Measurements from ENCODE around the gene MRO. TPM values are rescaled to one million over a fixed set of nuclear protein-coding genes. Genes with fewer than 3 reads are reported as not detected.
"Not testable (repeated sequence)": the region's sequence is repeated elsewhere in the genome, so short reads cannot be mapped to it uniquely, and the experiment has no call there.

Gene MRO
- total and polyA plus RNA-seq, 7 experiments from 2014 or later: not detected

DNA sequence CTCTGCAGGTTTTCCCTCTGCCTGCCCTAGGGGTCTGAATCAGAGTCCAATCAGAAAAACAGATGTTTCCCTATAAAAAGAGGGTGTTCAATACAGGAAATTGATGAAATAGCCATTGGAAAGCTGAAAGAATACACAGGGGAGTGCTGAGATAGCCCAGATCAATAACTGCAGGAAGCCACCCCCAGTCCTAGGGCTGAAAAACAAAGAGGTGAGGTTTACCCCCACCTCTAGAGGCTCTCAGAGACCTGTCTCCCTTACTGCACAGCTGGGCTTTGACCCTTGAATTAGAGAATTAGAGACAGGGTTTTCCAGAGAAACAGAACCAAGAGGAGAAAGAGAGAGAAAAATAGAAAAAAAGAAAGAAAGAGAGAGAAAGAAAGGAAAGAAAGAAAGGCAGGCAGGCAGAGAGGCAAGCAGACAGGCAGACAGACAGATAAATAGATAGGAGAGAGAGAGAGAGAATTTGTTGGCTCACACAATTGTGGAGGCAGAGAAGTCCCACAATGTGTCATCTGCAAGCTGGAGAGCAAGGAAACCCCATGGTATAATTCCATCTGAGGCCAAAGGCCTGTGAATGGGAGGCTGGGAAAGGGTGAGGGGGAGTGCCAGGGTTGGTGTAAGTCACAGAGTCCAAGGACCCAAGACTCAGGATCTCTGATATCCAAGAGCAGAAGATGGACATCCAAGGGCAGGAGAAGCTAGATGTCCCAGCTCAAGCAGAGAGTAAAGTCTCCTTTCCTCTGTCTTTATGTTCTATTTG lies 40.2 kb upstream of the MRO start:
- POLR2A ChIA-PET: interaction anchor here (1.3 kb wide), 1 partner anchor 20 kb away, joined by 3 read pairs; no protein-coding TSS in a partner anchor
- intact Hi-C loops (cut with micrococcal nuclease): no loop called here
- Histone ChIP-seq H3K4me3 (ENCODE audit: low read length) (no peak overlapping the region), H3K27ac (ENCODE audit: low read depth, low read length) (no peak overlapping the region), H3K36me3 (ENCODE audit: control insufficient read depth in 2 of 3, insufficient read depth in 3 of 3, low read length in 3 of 3) (no peaks in the 10 kb centered on the region), H3K27me3 (ENCODE audit: control insufficient read depth in 2 of 2, insufficient read depth in 2 of 2, low read length in 2 of 2) (no peaks in the 10 kb centered on the region), H3K4me1 (ENCODE audit: control insufficient read depth in 2 of 2, insufficient read depth in 2 of 2, low read length in 2 of 2) (no peaks in the 10 kb centered on the region), H3K9me3 (ENCODE audit: control insufficient read depth in 2 of 3, low read length in 3 of 3) (no peaks in the 10 kb centered on the region)
- Mint-ChIP-seq H3K4me1 (peaks cover 0 to 9% (median 0%) of the 10 kb centered on the region in 7 donors), H3K36me3 (no peaks in the 10 kb centered on the region), H3K4me3 (no peak overlapping the region), H3K27ac (peak overlapping the region in 2 of 9 donors; percentile 55 to 80), H3K27me3 (peaks cover 0 to 24% (median 4%) of the 10 kb centered on the region in 5 donors), H3K9me3 (peaks cover 0 to 3% (median 0%) of the 10 kb centered on the region in 11 donors)
- CTCF ChIA-PET: interaction anchor here (0.6 kb wide), 1 partner anchor 191 kb away, joined by 4 read pairs; no protein-coding TSS in a partner anchor
- ATAC-seq (no peak), DNase-seq (no peak)

GRCh38 chr18:50857694-50858093 lies 37.9 kb upstream of the MRO start:
- Mint-ChIP-seq H3K4me3 (no peak overlapping the region), H3K4me1 (peaks cover 0 to 12% (median 0%) of the 10 kb centered on the region in 7 donors), H3K9me3 (peaks cover 0 to 11% (median 3%) of the 10 kb centered on the region in 11 donors), H3K27me3 (peaks cover 3 to 24% (median 4%) of the 10 kb centered on the region in 5 donors), H3K36me3 (peaks cover 0 to 12% (median 2%) of the 10 kb centered on the region in 5 donors), H3K27ac (peak overlapping the region in 3 of 9 donors; percentile 1 to 54 (median 9))
- DNase-seq (no peak), ATAC-seq (no peak)
- POLR2A ChIA-PET: no interaction called here
- no peak overlapping the region for H3K4me3 ChIP-seq (ENCODE audit: low read length)
- no peaks in the 10 kb centered on the region for H3K4me1 ChIP-seq (ENCODE audit: control insufficient read depth in 2 of 2, insufficient read depth in 2 of 2, low read length in 2 of 2)
- H3K9me3 ChIP-seq (ENCODE audit: control insufficient read depth in 2 of 3, low read length in 3 of 3): no peaks in the 10 kb centered on the region
- intact Hi-C loops (cut with micrococcal nuclease): no loop called here
- no peak overlapping the region for H3K27ac ChIP-seq (ENCODE audit: low read depth, low read length)
- no peaks in the 10 kb centered on the region for H3K36me3 ChIP-seq (ENCODE audit: control insufficient read depth in 2 of 3, insufficient read depth in 3 of 3, low read length in 3 of 3)
- H3K27me3 ChIP-seq (ENCODE audit: control insufficient read depth in 2 of 2, insufficient read depth in 2 of 2, low read length in 2 of 2): no peaks in the 10 kb centered on the region
- CTCF ChIA-PET: no interaction called here

DNA sequence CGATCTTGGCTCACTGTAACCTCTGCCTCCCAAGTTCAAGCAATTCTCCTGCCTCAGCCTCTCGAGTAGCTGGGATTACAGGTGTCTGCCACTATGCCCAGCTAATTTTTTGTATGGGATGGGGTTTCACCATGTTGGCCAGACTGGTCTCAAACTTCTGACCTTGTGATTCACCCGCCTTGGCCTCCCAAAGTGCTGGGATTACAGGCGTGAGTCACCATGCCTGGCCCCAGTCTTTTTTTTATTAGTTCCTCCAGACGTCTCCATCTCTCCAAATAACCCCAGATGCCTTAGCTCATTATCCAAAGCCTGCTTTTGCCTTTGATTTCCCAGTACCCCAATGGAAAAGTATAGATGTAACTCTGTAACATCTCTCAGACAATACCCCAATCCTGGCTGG lies 37.4 kb upstream of the MRO start:
- H3K4me3 ChIP-seq (ENCODE audit: low read length); DNase-seq; H3K36me3 ChIP-seq (ENCODE audit: control insufficient read depth in 2 of 3, insufficient read depth in 3 of 3, low read length in 3 of 3); ATAC-seq; H3K27ac ChIP-seq (ENCODE audit: low read depth, low read length); H3K4me3 Mint-ChIP-seq; CTCF ChIA-PET; H3K9me3 ChIP-seq (ENCODE audit: control insufficient read depth in 2 of 3, low read length in 3 of 3); POLR2A ChIA-PET; H3K4me1 ChIP-seq (ENCODE audit: control insufficient read depth in 2 of 2, insufficient read depth in 2 of 2, low read length in 2 of 2); H3K27me3 ChIP-seq (ENCODE audit: control insufficient read depth in 2 of 2, insufficient read depth in 2 of 2, low read length in 2 of 2); intact Hi-C loops (cut with micrococcal nuclease): not testable (repeated sequence)
- H3K27ac Mint-ChIP-seq: peak overlapping the region in 1 of 9 donors; percentile 1
- peaks cover 0 to 14% (median 5%) of the 10 kb centered on the region in 5 donors for H3K36me3 Mint-ChIP-seq
- H3K9me3 Mint-ChIP-seq: peaks cover 0 to 14% (median 5%) of the 10 kb centered on the region in 11 donors
- peaks cover 0 to 13% (median 0%) of the 10 kb centered on the region in 7 donors for H3K4me1 Mint-ChIP-seq
- H3K27me3 Mint-ChIP-seq: peaks cover 4 to 23% (median 6%) of the 10 kb centered on the region in 5 donors

- H3K27me3 ChIP-seq (ENCODE audit: control insufficient read depth in 2 of 2, insufficient read depth in 2 of 2, low read length in 2 of 2): no peaks in the 10 kb centered on the region
- no peak overlapping the region for H3K4me3 Mint-ChIP-seq
- H3K4me3 ChIP-seq (ENCODE audit: low read length): no peak overlapping the region
- no peak overlapping the region for H3K27ac Mint-ChIP-seq
- no peaks in the 10 kb centered on the region for H3K9me3 ChIP-seq (ENCODE audit: control insufficient read depth in 2 of 3, low read length in 3 of 3)
- intact Hi-C loops (cut with micrococcal nuclease): no loop called here
- peaks cover 0 to 13% (median 0%) of the 10 kb centered on the region in 7 donors for H3K4me1 Mint-ChIP-seq
- H3K27ac ChIP-seq (ENCODE audit: low read depth, low read length): no peak overlapping the region
- H3K27me3 Mint-ChIP-seq: peaks cover 4 to 17% (median 7%) of the 10 kb centered on the region in 5 donors
- ChIA-PET POLR2A (no interaction called here), CTCF (no interaction called here)
- H3K36me3 Mint-ChIP-seq: peaks cover 0 to 14% (median 5%) of the 10 kb centered on the region in 5 donors
- no peak for ATAC-seq
- peaks cover 0 to 14% (median 5%) of the 10 kb centered on the region in 11 donors for H3K9me3 Mint-ChIP-seq
- H3K36me3 ChIP-seq (ENCODE audit: control insufficient read depth in 2 of 3, insufficient read depth in 3 of 3, low read length in 3 of 3): no peaks in the 10 kb centered on the region
- no peak for DNase-seq
- H3K4me1 ChIP-seq (ENCODE audit: control insufficient read depth in 2 of 2, insufficient read depth in 2 of 2, low read length in 2 of 2): no peaks in the 10 kb centered on the region
These were observed 36.4 kb upstream of the MRO start for GRCh38 chr18:50855976-50856757.

DNA sequence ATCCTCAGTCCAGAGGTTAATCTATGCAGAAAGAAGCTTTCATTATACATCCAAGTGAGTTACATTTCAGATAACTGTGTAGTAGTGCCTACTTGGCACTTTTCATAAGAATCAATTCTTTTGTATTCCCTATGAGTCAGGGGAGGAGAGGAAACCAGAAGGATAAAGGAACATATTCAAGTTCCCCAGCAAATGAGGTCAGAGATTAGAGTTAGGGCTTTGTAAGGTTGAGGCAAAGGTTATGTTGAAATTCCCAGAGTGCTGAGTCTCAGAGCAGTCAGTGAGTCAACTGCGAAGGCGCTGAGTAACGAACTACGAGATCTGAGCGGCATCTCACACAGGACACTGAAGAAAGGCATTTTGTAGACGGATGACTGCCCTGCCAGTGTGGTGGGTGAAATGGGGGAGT lies 34.1 kb upstream of the MRO start:
- peaks cover 0 to 17% (median 0%) of the 10 kb centered on the region in 7 donors for H3K4me1 Mint-ChIP-seq
- no peaks in the 10 kb centered on the region for H3K4me1 ChIP-seq (ENCODE audit: control insufficient read depth in 2 of 2, insufficient read depth in 2 of 2, low read length in 2 of 2)
- peaks cover 0 to 14% (median 5%) of the 10 kb centered on the region in 5 donors for H3K36me3 Mint-ChIP-seq

DNA sequence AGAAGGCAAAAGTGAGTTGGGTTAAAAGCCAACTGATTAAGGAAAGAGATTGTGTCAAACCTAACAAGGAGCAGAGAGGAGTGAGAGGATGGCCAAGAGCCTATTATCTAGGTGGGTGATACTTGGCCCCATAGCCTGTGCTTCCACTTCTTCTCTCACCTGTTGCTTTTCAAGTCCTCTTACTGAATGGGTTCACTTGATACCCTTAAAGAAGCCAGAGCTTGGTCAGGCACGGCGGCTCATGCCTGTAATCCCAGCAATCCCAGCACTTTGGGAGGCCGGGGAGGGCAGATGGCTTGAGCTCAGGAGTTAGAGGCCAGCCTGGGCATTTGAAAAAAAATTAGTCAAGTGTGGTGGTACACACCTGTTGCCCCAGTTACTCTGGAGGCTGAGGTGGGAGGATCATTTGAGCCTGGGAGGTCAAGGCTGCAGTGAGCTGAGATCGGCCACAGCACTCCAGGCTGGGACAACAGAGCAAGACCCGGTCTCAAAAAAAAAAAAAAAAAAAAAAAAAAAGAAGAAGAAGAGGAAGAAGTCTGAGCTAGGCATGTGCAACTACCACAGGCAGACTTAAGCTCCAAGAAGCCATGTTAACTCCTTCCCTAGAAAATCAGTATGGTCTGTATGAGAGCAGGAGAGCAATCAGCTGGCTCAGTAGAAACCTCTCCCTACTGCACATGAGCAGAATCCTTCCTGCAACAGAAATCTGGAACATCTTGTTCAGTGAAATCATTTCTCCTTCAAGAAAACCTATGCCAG lies 30.7 kb upstream of the MRO start:
- H3K4me3 ChIP-seq (ENCODE audit: low read length): no peak overlapping the region
- Mint-ChIP-seq H3K27me3 (peaks cover 0 to 16% (median 7%) of the 10 kb centered on the region in 5 donors), H3K4me1 (peaks cover 0 to 9% (median 0%) of the 10 kb centered on the region in 7 donors), H3K4me3 (no peak overlapping the region), H3K36me3 (peaks cover 0 to 14% (median 5%) of the 10 kb centered on the region in 5 donors), H3K27ac (no peak overlapping the region), H3K9me3 (peaks cover 0 to 12% (median 5%) of the 10 kb centered on the region in 11 donors)
- ChIA-PET CTCF (interaction anchor here (0.6 kb wide), 1 partner anchor 116 kb away, joined by 5 read pairs; no protein-coding TSS in a partner anchor), POLR2A (no interaction called here)
- no peaks in the 10 kb centered on the region for H3K36me3 ChIP-seq (ENCODE audit: control insufficient read depth in 2 of 3, insufficient read depth in 3 of 3, low read length in 3 of 3)
- H3K27me3 ChIP-seq (ENCODE audit: control insufficient read depth in 2 of 2, insufficient read depth in 2 of 2, low read length in 2 of 2): no peaks in the 10 kb centered on the region
- DNase-seq (no peak), ATAC-seq (no peak)
- no peaks in the 10 kb centered on the region for H3K9me3 ChIP-seq (ENCODE audit: control insufficient read depth in 2 of 3, low read length in 3 of 3)
- intact Hi-C loops (cut with micrococcal nuclease): no loop called here
- H3K27ac ChIP-seq (ENCODE audit: low read depth, low read length): no peak overlapping the region
- no peaks in the 10 kb centered on the region for H3K4me1 ChIP-seq (ENCODE audit: control insufficient read depth in 2 of 2, insufficient read depth in 2 of 2, low read length in 2 of 2)

More for the DNA sequence above, 34.1 kb upstream of the MRO start:
- peaks cover 0 to 16% (median 6%) of the 10 kb centered on the region in 5 donors for H3K27me3 Mint-ChIP-seq
- POLR2A ChIA-PET: no interaction called here
- no peak overlapping the region for H3K4me3 ChIP-seq (ENCODE audit: low read length)
- DNase-seq (no peak), ATAC-seq (peak; percentile 84)
- no peak overlapping the region for H3K4me3 Mint-ChIP-seq
- H3K9me3 ChIP-seq (ENCODE audit: control insufficient read depth in 2 of 3, low read length in 3 of 3): no peaks in the 10 kb centered on the region
- no peaks in the 10 kb centered on the region for H3K36me3 ChIP-seq (ENCODE audit: control insufficient read depth in 2 of 3, insufficient read depth in 3 of 3, low read length in 3 of 3)
- H3K27me3 ChIP-seq (ENCODE audit: control insufficient read depth in 2 of 2, insufficient read depth in 2 of 2, low read length in 2 of 2): no peaks in the 10 kb centered on the region
- intact Hi-C loops (cut with micrococcal nuclease): no loop called here
- H3K27ac Mint-ChIP-seq: no peak overlapping the region
- CTCF ChIA-PET: no interaction called here
- H3K27ac ChIP-seq (ENCODE audit: low read depth, low read length): no peak overlapping the region
- peaks cover 0 to 14% (median 5%) of the 10 kb centered on the region in 11 donors for H3K9me3 Mint-ChIP-seq
